Cardiac muscle cell (in vitro differentiated cells and primary cell): ENCODE measurements around the gene GRIN3A. TPM values are rescaled to one million over a fixed set of nuclear protein-coding genes. Genes with fewer than 3 reads are reported as not detected.
"Not testable (repeated sequence)": the region's sequence is repeated elsewhere in the genome, so short reads cannot be mapped to it uniquely, and the experiment has no call there.

Experiments used
- DNase-seq, 2 donors: peaks; one replicate each; pipeline versions ENCODE4 v3.0.0 to v3.0.0-alpha.2; 2010 to 2017; ENCODE audit warnings: low read depth in 1 of 2, low spot score in 1 of 2
- H3K27ac ChIP-seq: fragments of 200-600 bp; sonication (generic); 2 replicates; pipeline ENCODE4 v1.5.1; 2016
- H3K27me3 ChIP-seq: fragments of 200-600 bp; sonication (generic); 2 replicates; pipeline ENCODE4 v1.6.0; 2016; ENCODE audit warnings: control low read depth
- H3K36me3 ChIP-seq: fragments of 200-600 bp; sonication (generic); 2 replicates; pipeline ENCODE4 v1.5.1; 2016; ENCODE audit warnings: control low read depth
- H3K4me1 ChIP-seq: fragments of 200-600 bp; sonication (generic); 2 replicates; pipeline ENCODE4 v1.8.1; 2017; ENCODE audit warnings: low read depth, mild to moderate bottlenecking, mixed run types
- H3K4me3 ChIP-seq: fragments of 200-600 bp; sonication (generic); 2 replicates; pipeline ENCODE4 v1.5.1; 2016; ENCODE audit warnings: mild to moderate bottlenecking
- H3K9me3 ChIP-seq: fragments of 200-600 bp; sonication (generic); 2 replicates; pipeline ENCODE4 v1.5.1; 2017; ENCODE audit warnings: low read depth, mild to moderate bottlenecking, control low read depth
- CTCF ChIP-seq: IDR thresholded peaks from 2 replicates; pipeline ENCODE4 v1.5.1; 2012; ENCODE audit warnings: low read depth, mild to moderate bottlenecking, low read length
- polyA plus RNA-seq: library from polyadenylated mRNA; unstranded; fragments of >200 nt; fragmentation: Nextera tagmentation; extraction: Ambion mirVana; gene quantifications from 2 replicates; pipeline ENCODE4 v1.2.1, GENCODE V29; 2016
- total RNA-seq: library from RNA; depleted of rRNA; stranded (reverse); fragments of >200 nt; gene quantifications from 2 replicates; pipeline ENCODE4 v1.2.3, GENCODE V29; 2016

GRIN3A gene
- total and polyA plus RNA-seq, 2 experiments from 2014 or later = not detected

DNA sequence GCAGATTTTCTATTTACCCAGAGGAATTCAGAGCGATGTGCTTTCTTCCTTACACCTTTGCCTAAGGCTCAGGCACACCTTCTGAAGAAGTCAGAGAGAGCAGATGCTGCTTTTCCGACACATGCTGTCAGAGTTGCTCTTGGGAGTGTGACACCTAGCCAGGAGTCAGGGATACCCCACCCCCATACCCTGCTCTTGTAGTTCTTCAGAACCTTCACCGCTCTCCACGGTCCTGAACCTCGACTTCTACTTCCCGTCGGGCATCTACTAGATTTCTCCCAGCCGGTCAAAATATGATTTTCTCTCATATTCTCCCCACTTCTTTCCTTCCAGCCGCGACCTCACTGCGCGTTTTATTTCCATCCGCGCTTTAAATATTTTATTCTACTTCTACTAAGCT lies 1.7 kb downstream of the GRIN3A start:
- H3K27me3 ChIP-seq = peaks cover 66% of the 10 kb centered on the region

GRCh38 chr9:101731429-101731828 lies 7.0 kb downstream of the GRIN3A start:
- no peak for DNase-seq
- H3K27me3 ChIP-seq = peaks cover 14% of the 10 kb centered on the region
- H3K27ac ChIP-seq = no peak overlapping the region
- H3K4me1 ChIP-seq = no peaks in the 10 kb centered on the region
- no peak overlapping the region for H3K4me3 ChIP-seq
- H3K36me3 ChIP-seq = no peaks in the 10 kb centered on the region
- H3K9me3 ChIP-seq = no peaks in the 10 kb centered on the region
- no peak for TF ChIP-seq CTCF

More for the DNA sequence above, 1.7 kb downstream of the GRIN3A start:
- H3K9me3 ChIP-seq = no peaks in the 10 kb centered on the region
- no peak overlapping the region for H3K4me3 ChIP-seq
- H3K36me3 ChIP-seq = no peaks in the 10 kb centered on the region
- H3K4me1 ChIP-seq = no peaks in the 10 kb centered on the region
- peak in 1 of 2 donors; percentile 84 for DNase-seq
- H3K27ac ChIP-seq = no peak overlapping the region
- TF ChIP-seq CTCF = no peak

DNA sequence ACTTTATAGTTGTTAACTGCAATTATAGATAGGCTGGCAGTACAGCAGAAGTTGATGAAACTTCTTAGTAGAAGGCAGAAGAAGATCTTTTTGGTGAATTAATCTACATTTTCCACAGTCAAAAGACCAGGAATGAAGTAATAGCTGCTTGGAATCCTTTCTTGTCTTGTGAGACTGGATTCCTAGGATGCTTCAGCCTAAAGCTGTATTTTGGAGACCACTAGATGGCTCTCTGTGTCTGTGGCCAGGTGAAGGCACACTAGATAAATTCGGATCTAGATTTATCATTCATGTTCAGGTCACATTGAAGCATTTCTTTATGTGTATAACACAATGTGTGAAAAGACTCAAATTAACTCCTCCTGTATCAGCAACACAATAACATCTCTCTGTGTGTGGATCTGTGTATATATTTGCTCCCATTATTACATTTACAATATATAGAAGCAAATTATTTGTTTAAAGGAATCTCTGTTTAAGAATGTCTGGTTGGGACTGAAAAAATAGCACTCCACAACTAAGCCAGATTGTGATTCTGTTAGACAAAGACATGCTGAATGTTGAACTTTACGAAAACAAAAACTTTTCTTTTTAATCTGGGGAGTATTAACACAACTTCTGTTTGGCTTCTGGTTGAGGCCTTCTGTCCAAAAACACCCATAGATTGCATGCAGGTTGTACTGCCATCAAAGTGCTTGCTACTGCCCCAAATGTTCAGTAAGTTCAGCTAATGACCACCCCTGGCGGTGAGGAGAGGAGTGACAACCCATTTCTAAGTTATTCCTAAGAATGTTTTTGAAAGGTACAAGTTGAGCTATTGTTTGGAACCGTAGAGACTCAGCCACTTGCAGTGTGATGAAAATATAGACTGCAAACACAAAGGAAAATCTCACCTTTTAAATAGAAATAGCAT lies 10.6 kb downstream of the GRIN3A start:
- Histone ChIP-seq H3K4me3 (no peak overlapping the region), H3K36me3 (no peaks in the 10 kb centered on the region), H3K4me1 (no peaks in the 10 kb centered on the region), H3K27me3 (no peaks in the 10 kb centered on the region), H3K9me3 (no peaks in the 10 kb centered on the region), H3K27ac (no peak overlapping the region)
- DNase-seq = peak; percentile 12 to 16
- TF ChIP-seq CTCF = peak; percentile 51

GRCh38 chr9:101724271-101724670 lies 14.2 kb downstream of the GRIN3A start:
- not testable (repeated sequence) for H3K9me3 ChIP-seq, H3K4me3 ChIP-seq, H3K4me1 ChIP-seq, H3K36me3 ChIP-seq, H3K27ac ChIP-seq, DNase-seq, H3K27me3 ChIP-seq

DNA sequence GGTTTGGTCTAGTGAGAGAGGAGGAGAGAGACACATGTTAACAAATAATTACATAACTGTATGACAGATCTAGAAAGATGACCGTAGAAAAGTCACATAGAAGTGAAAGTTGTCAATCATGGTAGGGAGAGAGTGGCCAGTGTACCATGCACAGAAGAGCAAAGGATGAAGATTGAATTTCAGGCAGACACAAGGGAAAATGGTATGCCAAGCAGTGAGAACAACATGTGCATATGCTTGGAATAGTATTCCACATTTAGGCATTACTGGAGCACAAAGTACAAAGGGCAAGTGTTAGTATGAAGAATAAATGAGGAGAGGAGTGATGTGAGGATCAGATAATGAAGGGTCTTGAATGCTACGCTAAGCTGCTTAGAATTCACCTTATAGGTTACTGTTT lies 20.3 kb downstream of the GRIN3A start:
- no peaks in the 10 kb centered on the region for H3K9me3 ChIP-seq
- no peak for TF ChIP-seq CTCF
- no peak overlapping the region for H3K4me3 ChIP-seq
- no peaks in the 10 kb centered on the region for H3K36me3 ChIP-seq
- DNase-seq = no peak
- no peaks in the 10 kb centered on the region for H3K4me1 ChIP-seq
- no peak overlapping the region for H3K27ac ChIP-seq
- H3K27me3 ChIP-seq = no peaks in the 10 kb centered on the region

DNA sequence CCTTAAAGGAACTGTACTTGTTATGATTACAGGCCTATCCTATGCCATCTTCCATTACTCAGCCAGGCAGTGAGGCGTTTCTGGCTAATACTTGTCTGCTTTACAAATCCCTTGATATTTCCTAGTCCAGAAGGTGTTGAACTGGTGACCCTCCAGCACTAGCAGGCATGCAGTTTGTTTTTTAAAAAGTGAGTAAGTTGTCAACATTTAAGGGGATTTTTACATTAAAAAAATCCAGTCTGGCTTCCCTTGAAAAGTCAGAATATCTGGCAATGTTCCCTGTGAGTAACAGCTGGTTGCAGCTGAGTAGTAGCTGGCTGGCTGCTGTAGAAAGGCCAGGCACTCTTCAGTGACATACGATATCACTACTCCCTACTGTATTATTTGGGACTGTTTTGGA lies 21.8 kb downstream of the GRIN3A start:
- DNase-seq = no peak
- no peak overlapping the region for H3K4me3 ChIP-seq
- H3K36me3 ChIP-seq = no peaks in the 10 kb centered on the region
- no peak overlapping the region for H3K27ac ChIP-seq
- no peaks in the 10 kb centered on the region for H3K9me3 ChIP-seq
- TF ChIP-seq CTCF = no peak
- H3K27me3 ChIP-seq = no peaks in the 10 kb centered on the region
- H3K4me1 ChIP-seq = no peaks in the 10 kb centered on the region
